GM15510 (cell line): Measurements from ENCODE around the gene FALEC.

Experiments
- POLR2A ChIP-seq: IDR thresholded peaks from 3 replicates; pipeline ENCODE4 v1.6.1; 2011; ENCODE audit warnings: borderline replicate concordance; ENCODE audit not compliant: insufficient read length; ENCODE audit errors: extremely low read depth

FALEC gene

GRCh38 chr1:150493175-150493574 lies 22.4 kb upstream of the FALEC start:
- TF ChIP-seq POLR2A: no peak

GRCh38 chr1:150498342-150498741 lies 17.2 kb upstream of the FALEC start:
- TF ChIP-seq POLR2A: no peak

- TF ChIP-seq POLR2A: no peak
Observed at GRCh38 chr1:150505431-150505830, 10.1 kb upstream of the FALEC start.

GRCh38 chr1:150507912-150508864 lies 7.4 kb upstream of the FALEC start, which contains the start of gene ECM1:
Gene ECM1, plus strand, starts transcription at chr1:150508109. Its CDS starts 101 bp downstream, at chr1:150508210.
- no peak for TF ChIP-seq POLR2A

- TF ChIP-seq POLR2A: no peak
Observed at GRCh38 chr1:150508982-150509381, 6.6 kb upstream of the FALEC start.

GRCh38 chr1:150511551-150511950 lies 4.0 kb upstream of the FALEC start:
- no peak for TF ChIP-seq POLR2A

GRCh38 chr1:150511985-150512660 lies 3.4 kb upstream of the FALEC start:
- no peak for TF ChIP-seq POLR2A

GRCh38 chr1:150512846-150513245 lies 2.7 kb upstream of the FALEC start:
- no peak for TF ChIP-seq POLR2A

GRCh38 chr1:150513351-150513791 lies 2.2 kb upstream of the FALEC start:
- no peak for TF ChIP-seq POLR2A

GRCh38 chr1:150514260-150514659 lies 1.3 kb upstream of the FALEC start:
- TF ChIP-seq POLR2A: no peak

GRCh38 chr1:150514913-150515327 lies 632 bp upstream of the FALEC start:
- TF ChIP-seq POLR2A: no peak

- no peak for TF ChIP-seq POLR2A
Observed at GRCh38 chr1:150516050-150516591, 569 bp downstream of the FALEC start.

- no peak for TF ChIP-seq POLR2A
Observed at GRCh38 chr1:150516616-150517015, 1.1 kb downstream of the FALEC start.

GRCh38 chr1:150521196-150521968 lies 5.8 kb downstream of the FALEC start:
- TF ChIP-seq POLR2A: no peak

GRCh38 chr1:150525348-150525747 lies 9.8 kb downstream of the FALEC start:
- no peak for TF ChIP-seq POLR2A

GRCh38 chr1:150528196-150528595 lies 12.6 kb downstream of the FALEC start:
- TF ChIP-seq POLR2A: no peak

GRCh38 chr1:150529017-150529416 lies 13.5 kb downstream of the FALEC start:
- TF ChIP-seq POLR2A: no peak
